BE2C (cell line): ENCODE results near the gene RNF180. TPM values are rescaled to one million over a fixed set of nuclear protein-coding genes. Genes with fewer than 3 reads are reported as not detected.

Experiments used
- DNase-seq: peaks from one replicate; pipeline ENCODE4 v3.0.0-alpha.2; 2020
- H3K27me3 ChIP-seq: fragments of 250-450 bp; sonication (Bioruptor Pico); 2 replicates; pipeline ENCODE4 v1.5.1; 2020; ENCODE audit warnings: mild to moderate bottlenecking
- H3K36me3 ChIP-seq: fragments of 250-450 bp; sonication (Bioruptor Pico); 2 replicates; pipeline ENCODE4 v1.5.1; 2020; ENCODE audit warnings: mild to moderate bottlenecking
- H3K4me1 ChIP-seq: fragments of 250-450 bp; sonication (Bioruptor Pico); 2 replicates; pipeline ENCODE4 v1.5.1; 2020
- H3K4me3 ChIP-seq: 2 replicates; pipeline ENCODE4 v1.5.1; 2011; ENCODE audit warnings: low read depth, low read length
- H3K9me3 ChIP-seq: fragments of 250-450 bp; sonication (Bioruptor Pico); 2 replicates; pipeline ENCODE4 v1.5.1; 2020
- CTCF ChIP-seq: IDR thresholded peaks from 2 replicates; pipeline ENCODE4 v1.5.1; 2012; ENCODE audit warnings: mild to moderate bottlenecking, low read depth, low read length
- polyA plus RNA-seq: library from polyadenylated mRNA; unstranded; fragments of >200 nt; gene quantifications from one replicate; pipeline ENCODE4 v1.2.1, GENCODE V29; 2012; ENCODE audit warnings: low read depth, missing spikeins; ENCODE audit not compliant: insufficient read length, insufficient read depth

RNF180 gene, protein sequence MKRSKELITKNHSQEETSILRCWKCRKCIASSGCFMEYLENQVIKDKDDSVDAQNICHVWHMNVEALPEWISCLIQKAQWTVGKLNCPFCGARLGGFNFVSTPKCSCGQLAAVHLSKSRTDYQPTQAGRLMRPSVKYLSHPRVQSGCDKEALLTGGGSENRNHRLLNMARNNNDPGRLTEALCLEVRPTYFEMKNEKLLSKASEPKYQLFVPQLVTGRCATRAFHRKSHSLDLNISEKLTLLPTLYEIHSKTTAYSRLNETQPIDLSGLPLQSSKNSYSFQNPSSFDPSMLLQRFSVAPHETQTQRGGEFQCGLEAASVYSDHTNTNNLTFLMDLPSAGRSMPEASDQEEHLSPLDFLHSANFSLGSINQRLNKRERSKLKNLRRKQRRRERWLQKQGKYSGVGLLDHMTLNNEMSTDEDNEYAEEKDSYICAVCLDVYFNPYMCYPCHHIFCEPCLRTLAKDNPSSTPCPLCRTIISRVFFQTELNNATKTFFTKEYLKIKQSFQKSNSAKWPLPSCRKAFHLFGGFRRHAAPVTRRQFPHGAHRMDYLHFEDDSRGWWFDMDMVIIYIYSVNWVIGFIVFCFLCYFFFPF
- polyA plus RNA-seq: not detected

- DNase-seq: peak; percentile 8
- Histone ChIP-seq H3K4me3 (no peak within 1 kb of the TSS), H3K9me3 (no peaks in the 10 kb centered on the region), H3K4me1 (no peaks in the 10 kb centered on the region), H3K27me3 (peaks cover 23% of the 10 kb centered on the region), H3K36me3 (no peaks in the 10 kb centered on the region)
- TF ChIP-seq CTCF: no peak
Measured at GRCh38 chr5:64165500-64166200, at the start of gene RNF180. Gene RNF180, plus strand, starts transcription at chr5:64165843. Its CDS starts 34,965 bp downstream, at chr5:64200808.

DNA sequence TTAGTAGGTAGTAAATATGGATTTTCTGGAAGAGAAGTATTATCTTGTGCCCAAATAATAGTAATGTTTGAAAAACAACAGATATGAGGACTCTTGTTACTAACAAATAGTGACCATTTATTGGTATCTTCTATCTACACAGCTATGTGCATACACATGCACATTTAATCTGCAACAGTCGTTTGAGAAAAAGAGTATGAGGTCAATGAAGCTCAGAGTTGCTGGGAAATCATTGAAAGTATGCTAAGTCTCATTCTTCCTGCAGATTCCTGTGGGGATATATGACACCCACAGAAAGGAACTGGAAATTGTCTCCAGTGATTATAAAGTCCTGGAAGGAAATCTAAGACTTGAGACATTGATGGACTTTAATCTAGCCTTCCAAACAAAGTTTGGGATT is 40.1 kb upstream of the RNF180 start:
- Histone ChIP-seq H3K4me3 (no peak overlapping the region), H3K27me3 (no peaks in the 10 kb centered on the region), H3K36me3 (no peaks in the 10 kb centered on the region), H3K4me1 (no peaks in the 10 kb centered on the region), H3K9me3 (no peaks in the 10 kb centered on the region)
- DNase-seq: no peak
- TF ChIP-seq CTCF: no peak

DNA sequence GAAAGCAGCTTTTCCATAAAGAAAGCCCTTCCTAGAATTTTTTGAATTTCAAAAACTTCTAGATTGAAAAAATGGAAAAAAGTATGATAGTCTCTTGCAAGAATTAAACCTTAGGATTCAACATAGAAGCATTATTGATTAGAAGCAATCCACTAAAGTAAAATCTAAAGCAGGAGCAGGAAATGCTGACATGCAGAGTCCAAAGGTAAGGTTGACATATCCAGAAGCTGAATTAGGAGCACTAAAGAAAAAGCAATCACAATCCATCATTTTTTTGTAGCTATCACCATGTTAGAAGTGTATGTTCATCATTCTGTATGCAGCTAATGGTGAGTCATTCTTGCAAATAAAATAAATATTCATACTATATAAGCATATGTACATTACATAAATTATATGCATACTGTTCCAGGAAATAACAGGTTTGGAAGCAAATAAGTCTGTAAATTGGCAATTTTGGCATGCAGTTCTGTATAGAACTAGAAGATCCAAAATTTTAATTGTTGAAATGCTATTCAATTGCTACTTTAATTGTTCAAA is 39.4 kb upstream of the RNF180 start:
- no peak overlapping the region for H3K4me3 ChIP-seq
- no peaks in the 10 kb centered on the region for H3K27me3 ChIP-seq
- H3K36me3 ChIP-seq: no peaks in the 10 kb centered on the region
- TF ChIP-seq CTCF: no peak
- H3K4me1 ChIP-seq: no peaks in the 10 kb centered on the region
- H3K9me3 ChIP-seq: no peaks in the 10 kb centered on the region
- no peak for DNase-seq

GRCh38 chr5:64140018-64140417 is 25.6 kb upstream of the RNF180 start:
- Histone ChIP-seq H3K36me3 (no peaks in the 10 kb centered on the region), H3K4me3 (no peak overlapping the region), H3K4me1 (no peaks in the 10 kb centered on the region), H3K27me3 (no peaks in the 10 kb centered on the region), H3K9me3 (no peaks in the 10 kb centered on the region)
- no peak for DNase-seq
- TF ChIP-seq CTCF: no peak

- H3K4me3 ChIP-seq: no peak overlapping the region
- DNase-seq: no peak
- no peaks in the 10 kb centered on the region for H3K27me3 ChIP-seq
- H3K4me1 ChIP-seq: no peaks in the 10 kb centered on the region
- H3K36me3 ChIP-seq: no peaks in the 10 kb centered on the region
- no peak for TF ChIP-seq CTCF
- no peaks in the 10 kb centered on the region for H3K9me3 ChIP-seq
Measured at GRCh38 chr5:64144425-64145215, 21.0 kb upstream of the RNF180 start.
